Islet precursor cell (in vitro differentiated cells): ENCODE data around the gene PPOX.

Experiments used
- DNase-seq: peaks from one replicate; pipeline ENCODE4 v3.0.0-alpha.2; 2018

PPOX gene

GRCh38 chr1:161165742-161166668 lies at the start of gene PPOX:
Gene PPOX, plus strand, starts transcription at chr1:161166426. Its CDS starts 422 bp downstream, at chr1:161166848.
- DNase-seq, result peak; percentile 99

- DNase-seq, result peak; percentile 95
Observed at GRCh38 chr1:161117759-161118581, 48.3 kb upstream of the PPOX start, which contains the start of the genes NIT1 and PFDN2. Gene NIT1, plus strand, starts transcription at chr1:161118105. Its CDS starts 72 bp downstream, at chr1:161118177. Gene PFDN2, minus strand, starts transcription at chr1:161118037. Its CDS starts 11 bp downstream, at chr1:161118026.

DNA sequence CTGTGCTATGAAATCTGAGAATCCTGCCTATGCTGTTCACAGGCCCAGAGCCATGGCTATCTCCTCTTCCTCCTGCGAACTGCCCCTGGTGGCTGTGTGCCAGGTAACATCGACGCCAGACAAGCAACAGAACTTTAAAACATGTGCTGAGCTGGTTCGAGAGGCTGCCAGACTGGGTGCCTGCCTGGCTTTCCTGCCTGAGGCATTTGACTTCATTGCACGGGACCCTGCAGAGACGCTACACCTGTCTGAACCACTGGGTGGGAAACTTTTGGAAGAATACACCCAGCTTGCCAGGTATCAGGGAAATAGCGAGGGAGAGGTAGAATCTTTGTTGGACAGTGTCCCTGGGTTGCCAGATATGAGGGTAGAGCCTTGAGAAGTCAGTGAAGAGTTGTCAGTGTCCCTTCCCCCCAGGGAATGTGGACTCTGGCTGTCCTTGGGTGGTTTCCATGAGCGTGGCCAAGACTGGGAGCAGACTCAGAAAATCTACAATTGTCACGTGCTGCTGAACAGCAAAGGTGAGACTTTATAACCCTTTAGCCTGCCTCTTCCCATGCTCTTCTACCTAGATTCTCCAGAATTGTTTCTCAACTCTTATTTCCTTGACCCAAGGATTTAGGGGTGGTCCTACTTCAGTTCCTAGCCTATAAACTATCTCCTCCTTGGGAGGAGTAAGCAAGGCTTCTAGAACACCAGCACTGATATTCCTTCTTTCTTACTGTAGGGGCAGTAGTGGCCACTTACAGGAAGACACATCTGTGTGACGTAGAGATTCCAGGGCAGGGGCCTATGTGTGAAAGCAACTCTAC lies 46.9 kb upstream of the PPOX start:
- peak; percentile 89 for DNase-seq

GRCh38 chr1:161121042-161121650 lies 45.1 kb upstream of the PPOX start:
- DNase-seq, result no peak

DNA sequence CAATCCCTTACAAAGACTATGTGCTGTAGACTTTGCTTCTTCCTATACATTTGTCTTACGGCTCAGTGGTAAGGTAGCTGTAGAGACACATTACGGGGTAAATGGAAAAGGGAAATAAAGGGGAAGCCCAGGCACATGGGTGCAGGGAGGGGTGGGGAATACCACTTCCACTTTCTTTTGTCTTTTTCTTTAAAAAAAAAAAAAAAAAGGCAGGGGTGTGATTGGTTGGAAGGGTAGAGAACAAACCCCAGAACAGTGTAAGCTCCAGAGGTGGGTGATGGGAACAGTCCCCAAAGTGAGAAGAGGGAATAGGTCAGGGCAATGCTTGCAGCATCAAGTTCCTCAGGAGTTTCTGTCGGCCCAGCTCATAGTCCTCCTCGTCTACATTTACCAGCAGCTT lies 44.4 kb upstream of the PPOX start:
- DNase-seq, result no peak

GRCh38 chr1:161122967-161123366 lies 43.3 kb upstream of the PPOX start:
- DNase-seq, result no peak

DNA sequence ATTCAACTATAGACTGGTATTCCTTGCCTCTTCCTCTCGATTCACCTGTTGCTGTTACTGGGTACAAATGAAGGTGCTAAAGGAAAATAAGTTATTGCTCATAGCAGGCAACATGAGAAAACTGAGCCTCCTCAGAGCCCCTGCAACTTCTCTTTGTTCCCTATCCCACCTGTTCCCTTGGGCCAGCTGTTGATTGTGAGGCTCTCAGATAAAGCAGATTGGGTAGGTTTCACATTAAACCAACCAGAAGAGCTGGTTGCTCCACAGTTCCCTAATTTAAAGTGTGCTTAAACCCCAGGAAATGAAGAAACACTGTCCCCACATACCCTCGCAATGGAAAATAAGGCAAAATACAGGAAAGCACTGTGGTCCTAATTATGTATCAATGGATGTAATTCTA lies 38.6 kb upstream of the PPOX start:
- DNase-seq, result no peak

DNA sequence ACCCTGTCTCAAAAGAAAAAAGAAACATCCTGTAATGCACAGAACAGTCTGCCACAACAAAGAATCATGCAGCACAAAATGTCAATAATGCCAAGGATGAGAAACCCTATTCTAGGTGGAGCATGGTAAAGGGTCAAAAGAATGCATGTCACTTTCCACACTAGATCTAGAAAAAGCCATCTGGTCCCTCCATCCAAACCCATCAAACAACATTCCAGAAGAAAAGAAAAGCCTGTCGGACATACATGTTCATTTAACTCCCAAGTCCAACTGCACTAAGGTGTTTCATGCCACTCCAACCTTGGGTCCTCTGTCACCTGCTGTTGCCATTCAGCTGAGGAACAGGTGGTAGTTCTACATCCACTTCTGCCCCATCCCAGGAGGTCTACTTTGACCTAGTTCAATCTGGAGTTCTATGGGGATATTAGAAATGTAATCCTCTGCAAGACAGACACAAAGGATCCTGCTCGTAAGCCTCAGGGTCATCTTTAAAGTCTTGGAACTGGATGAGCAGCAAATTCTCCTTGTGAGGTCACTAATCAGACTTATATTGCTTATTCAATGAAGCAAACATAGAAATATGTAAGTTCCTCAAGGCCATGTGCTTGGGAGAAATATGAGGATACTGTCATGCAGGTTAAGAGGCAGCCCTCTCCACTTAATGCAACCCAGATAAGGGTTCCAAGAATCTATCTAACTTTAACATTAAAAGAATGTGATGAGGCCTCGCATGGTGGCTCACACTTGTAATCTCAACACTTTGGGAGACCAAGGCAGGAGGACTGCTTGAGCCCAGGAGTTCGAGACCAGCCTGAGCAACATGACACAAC lies 37.4 kb upstream of the PPOX start:
- DNase-seq, result no peak

DNA sequence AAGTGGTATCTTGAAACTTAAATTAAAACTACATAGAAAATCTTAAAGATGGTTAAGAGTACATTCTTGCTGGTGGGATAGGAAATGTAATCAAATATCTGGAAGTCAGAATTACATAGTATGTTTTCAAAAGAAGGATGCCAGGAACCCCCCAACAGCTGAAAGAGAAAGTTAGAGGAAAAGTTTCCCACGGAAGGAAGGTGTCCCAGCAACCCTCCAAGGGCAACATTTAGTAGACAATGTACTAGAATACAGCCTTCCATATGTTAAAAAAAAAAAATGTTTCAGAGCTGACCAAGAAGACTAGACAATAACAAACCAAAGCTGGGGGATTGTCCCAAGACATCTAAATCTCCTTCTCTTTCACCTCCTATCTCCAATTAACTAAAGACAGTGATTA lies 36.0 kb upstream of the PPOX start:
- DNase-seq, result no peak

GRCh38 chr1:161131523-161132409 lies 34.5 kb upstream of the PPOX start:
- DNase-seq, result no peak

DNA sequence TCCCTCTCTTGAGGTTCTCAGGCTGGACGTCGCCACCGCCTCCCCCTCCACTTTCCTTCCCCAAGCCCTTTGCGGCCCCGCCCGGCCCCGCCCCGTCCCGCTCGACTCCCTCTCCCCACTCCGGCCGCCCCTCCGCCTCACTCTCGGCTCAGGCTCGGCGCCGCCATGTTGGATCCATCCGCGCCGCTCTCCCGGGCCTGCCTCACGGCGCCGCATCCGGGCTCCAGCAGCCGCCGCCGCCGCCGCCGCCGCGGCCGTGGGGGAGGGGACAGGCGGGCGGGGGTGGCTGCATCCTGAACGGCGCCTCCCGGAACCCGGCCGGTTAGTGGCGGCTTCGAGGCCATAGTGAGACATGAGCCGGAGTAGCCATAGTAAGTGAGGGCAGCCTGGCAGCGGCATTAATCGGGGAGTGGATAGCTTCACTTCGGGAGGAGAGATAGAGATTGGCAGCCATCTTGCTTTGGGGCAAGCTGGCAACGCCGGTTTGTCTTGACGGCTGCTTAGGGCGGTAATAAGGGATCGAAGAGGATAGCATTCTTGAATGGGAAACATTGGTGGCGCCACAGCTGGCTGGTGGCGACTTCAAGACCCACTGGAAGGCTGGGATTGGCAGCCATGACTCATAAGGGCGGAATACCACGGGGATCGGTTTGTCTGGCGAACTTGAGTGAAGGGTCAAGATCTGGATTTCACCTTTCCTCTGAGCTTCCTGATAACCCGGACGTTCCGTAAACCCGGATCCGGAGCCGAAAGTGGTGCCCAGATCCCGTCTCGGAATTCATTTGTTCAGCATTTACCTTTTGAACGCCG lies 33.6 kb upstream of the PPOX start, which contains the start of gene DEDD:
TSS of gene DEDD (minus strand) at position 258 of the 810 bp plus-strand sequence. CDS start 8,205 bp downstream, outside the sequence.
- peak; percentile 98 for DNase-seq

DNA sequence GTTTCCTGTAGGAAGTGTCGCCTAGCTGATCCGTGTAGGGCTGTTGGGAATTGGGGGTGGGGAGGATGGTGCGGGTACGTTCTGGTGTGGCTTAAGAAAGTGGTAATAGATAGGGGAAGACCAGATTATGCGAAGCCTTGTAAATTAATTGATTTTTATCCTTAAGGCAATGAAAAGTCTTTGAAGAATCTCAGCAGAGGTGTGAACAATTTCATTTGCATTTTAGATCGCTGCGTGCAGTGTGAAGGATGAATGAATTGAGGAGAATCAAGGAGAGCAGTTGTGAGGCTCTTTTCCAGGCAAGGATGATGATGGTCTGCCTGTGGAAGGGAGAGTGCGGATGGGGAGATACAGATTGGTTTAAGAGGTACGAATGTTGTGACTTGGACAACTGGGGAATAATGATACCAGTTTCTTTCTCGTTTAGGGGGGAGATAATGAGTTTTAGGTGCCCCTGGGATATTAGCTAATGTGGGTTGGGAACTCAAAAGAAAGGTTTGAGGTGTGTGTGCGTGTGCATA lies 32.9 kb upstream of the PPOX start:
- DNase-seq, result no peak

DNA sequence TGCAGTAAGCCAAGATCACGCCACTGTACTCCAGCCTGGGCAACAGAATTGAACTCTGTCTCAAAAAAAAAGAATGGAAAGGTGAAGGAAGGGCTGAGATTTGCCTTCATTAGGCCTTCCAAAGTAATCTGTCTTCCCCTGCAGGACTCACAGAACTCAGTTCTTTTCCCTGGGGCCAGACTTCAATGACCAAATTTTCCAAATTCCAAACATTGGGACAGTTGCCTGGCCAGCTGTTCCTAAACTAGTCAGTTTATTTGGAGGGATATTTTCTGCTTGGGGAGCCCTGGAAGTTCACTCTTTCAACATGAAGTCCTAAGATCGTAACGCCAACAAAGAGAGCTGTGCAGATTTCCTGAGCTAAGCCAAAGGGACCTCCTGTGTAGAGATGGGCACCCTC lies 28.3 kb upstream of the PPOX start:
- no peak for DNase-seq

- DNase-seq, result no peak
Observed at GRCh38 chr1:161138431-161138830, 27.8 kb upstream of the PPOX start.

DNA sequence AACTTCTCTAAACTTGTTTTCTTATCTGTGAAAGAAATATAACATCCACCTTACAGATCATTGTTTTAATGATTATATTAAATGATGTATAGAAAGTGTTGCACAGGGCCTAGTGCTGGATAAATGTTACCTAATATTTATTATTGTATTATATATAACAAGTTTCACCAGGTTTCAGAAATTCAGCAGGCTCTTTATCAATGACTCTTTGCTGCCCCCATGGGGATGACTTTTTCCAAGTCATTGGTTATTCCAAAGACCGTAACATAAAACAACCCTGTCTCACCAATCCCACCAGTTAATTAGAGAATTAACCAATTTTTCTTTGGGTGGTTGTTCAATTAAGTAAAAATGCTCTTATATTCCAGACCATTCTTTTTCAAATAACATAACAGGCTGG lies 26.5 kb upstream of the PPOX start:
- no peak for DNase-seq

- DNase-seq, result no peak
Observed at GRCh38 chr1:161140755-161141400, 25.3 kb upstream of the PPOX start.

DNA sequence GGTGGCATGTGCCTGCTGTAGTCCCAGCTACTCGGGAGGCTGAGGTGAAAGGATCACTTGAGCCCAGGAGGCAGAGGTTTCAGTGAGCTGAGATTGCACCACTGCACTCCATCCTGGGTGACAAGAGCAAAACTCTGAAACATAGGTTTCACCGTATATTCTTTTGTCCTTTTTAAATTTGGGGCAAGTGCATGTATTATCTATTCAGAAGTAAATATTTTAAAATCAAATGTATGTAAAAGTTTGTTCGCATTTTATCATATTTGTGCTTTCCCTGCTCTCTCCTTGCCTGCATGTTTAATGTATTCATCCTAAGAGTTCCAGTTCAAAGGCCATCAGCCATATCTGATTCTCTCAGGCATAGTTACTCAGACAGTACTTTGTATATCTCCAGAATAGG lies 20.4 kb upstream of the PPOX start:
- DNase-seq, result no peak

- DNase-seq, result no peak
Observed at GRCh38 chr1:161153176-161153575, 13.1 kb upstream of the PPOX start.
